NCI-H226 (cell line): ENCODE data around the gene GNG2.

ENCODE experiments used
- DNase-seq: peaks from one replicate; pipeline ENCODE4 v3.0.0-alpha.2; 2015

Gene GNG2

DNA sequence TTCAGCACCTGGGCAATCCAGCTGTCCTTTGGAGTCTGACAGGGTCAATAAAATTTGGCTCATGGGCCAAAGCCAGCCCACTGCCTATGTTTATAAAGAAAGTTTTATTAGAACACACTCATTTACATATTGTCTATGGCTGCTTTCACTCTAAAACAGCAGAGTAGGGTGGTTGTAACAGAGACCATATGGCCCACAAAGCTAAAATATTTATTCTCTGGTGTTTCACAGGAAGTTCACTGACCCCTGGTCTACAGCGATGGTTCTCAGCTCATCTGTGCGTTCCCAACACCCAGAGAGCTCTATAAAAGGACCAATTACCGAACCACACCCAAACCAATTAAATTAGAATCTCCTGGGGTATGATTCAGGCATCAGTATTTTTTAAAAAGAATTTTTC lies 91.2 kb downstream of the GNG2 start:
- DNase-seq, result no peak

DNA sequence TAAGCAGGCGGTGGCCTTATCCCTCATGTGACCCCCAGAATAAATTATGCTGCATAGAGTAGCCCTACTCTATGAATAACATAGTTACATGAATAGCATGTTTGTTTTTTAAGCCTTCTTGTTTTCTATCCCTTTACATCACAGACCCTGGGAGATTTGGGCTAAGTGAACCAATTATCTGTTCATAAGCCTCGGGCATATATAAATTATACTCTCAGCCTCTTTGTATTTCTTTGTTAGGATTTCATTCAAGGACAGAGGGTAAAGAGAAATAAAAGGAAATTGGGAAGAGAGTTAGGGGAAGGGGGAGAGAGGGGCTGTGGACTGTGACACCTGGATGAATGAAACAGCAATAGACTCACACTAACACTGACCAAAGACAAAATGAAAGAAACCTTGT lies 93.6 kb downstream of the GNG2 start:
- no peak for DNase-seq

DNA sequence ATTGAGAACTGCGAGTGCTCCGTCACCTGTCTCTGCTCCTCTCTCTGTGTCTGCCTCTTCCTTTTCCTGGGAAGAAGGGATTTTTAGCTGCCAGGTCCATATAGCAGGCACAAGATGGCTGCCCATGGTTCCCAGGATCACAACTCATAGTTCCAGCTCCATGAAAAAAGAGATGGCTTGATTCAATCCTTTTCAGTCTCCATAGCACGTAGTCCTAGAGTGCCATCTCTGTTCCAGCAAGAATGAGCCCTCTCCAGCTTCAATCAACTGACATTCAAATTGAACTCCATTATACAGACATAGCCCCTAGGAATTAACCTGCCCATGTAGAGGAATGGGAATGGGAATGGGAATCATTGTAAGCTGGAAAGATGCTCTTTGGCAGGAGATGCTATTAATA lies 94.2 kb downstream of the GNG2 start:
- no peak for DNase-seq

DNA sequence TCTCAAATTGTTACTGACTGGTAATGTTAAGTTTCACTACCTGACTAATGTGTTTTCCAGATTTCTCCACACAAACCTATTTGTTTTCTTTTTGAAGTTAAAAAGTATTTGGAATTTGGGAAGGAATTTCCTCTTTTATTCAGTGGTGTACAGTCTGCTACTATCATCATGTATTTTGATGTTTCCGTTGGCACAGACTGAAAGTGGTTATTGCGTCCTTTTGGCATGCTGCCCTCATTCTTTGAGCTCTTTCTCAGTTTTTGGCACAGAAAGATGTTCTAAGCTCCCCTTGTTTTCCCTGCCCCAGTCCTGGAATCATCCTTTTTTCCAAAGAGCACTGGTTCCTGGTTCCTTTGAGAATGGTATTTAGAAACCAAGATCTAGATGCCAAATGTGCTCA lies 97.5 kb downstream of the GNG2 start:
- peak; percentile 72 for DNase-seq

DNA sequence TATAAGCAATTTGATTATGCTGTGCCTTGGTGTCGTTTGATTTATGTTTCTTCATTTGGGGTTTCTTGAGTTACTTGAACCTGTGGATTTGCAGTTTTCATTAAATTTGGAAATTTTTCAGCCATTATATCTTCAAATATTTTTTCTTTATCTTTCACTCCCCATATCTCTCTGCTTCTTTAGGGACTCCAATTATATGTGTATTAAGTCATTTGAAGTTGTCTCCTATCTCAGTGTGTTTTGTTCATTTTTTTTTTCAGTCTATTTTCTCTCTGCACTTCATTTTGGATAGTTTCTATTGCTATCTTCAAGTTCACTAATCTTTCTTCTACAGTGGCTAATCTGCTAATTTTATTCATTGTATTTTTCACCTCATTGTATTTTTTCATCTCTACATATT lies 99.5 kb downstream of the GNG2 start:
- no peak for DNase-seq

DNA sequence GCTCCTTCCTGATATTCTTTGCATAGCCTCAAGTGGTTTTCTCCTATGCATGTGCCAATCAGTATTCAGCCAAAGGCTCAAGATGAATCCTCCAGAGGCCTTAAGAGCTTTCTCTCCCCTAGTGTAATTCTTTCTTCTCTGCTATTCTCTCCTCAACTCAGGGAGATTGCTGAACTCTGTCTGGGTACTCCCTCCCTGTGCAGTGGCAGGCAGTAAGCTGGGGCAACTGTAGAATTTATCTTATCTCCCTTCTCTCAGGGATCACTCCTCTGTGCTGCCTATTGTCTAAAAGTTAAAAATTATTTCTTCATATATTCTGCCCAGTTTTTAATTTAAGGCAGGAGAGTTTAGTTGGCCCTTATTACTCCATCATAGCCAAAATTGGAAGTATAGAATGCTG lies 100.5 kb downstream of the GNG2 start:
- DNase-seq, result no peak

DNA sequence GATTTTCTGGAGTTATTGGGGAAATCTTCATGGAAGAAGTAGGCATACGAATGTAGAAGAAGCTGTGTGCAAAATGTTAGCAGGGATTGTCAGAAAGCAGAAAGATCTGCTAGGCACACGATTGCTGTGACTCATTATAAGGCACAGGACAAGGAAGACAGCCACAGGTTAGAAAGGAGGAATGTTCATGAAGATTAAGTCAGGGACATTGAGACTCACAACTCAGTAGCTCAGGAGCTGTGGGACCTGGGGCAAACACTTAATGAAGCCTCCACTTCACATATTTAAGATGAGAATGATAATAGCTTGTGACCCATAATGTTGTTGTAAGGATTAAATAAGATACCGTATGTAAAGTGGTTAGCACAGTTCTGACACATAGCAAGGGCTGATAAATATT lies 102.3 kb downstream of the GNG2 start:
- no peak for DNase-seq

DNA sequence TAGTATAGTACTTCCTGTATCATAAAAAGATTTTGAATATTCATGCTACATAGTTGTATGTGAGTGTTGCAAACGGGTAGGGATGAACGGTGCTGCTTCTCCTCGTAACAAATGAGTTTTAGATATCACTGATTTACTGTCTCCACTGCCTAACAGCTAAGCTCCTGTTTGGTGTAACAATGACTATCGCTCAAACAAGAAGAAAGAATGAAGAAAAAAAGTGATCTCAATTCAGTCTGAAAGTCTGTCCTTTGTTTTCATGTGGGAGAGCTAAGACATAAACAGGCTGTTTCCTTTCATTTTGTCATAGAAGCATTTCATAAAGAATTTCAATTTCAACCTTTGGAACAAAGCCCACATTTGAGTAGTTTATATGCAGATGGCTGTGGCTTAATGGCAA lies 102.9 kb downstream of the GNG2 start:
- DNase-seq, result no peak

DNA sequence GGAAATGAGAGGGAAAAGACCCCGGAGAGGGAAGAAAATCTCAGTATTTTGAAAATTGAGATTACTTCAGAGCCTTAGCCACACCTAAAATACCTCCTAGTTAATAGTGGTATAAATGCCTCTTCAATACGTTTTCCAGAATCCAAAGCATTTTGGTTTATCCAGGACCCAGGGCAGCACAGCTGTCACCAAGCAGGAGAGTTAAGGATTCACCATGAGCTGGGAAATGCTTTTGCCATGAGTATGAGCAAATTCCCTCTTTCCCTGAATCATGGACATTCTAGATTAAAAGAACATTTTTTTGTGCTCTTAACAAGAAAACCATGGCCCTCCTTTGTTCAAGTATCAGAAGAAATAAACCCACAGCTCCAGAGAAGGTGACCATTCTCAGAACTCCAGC lies 107.1 kb downstream of the GNG2 start:
- no peak for DNase-seq

DNA sequence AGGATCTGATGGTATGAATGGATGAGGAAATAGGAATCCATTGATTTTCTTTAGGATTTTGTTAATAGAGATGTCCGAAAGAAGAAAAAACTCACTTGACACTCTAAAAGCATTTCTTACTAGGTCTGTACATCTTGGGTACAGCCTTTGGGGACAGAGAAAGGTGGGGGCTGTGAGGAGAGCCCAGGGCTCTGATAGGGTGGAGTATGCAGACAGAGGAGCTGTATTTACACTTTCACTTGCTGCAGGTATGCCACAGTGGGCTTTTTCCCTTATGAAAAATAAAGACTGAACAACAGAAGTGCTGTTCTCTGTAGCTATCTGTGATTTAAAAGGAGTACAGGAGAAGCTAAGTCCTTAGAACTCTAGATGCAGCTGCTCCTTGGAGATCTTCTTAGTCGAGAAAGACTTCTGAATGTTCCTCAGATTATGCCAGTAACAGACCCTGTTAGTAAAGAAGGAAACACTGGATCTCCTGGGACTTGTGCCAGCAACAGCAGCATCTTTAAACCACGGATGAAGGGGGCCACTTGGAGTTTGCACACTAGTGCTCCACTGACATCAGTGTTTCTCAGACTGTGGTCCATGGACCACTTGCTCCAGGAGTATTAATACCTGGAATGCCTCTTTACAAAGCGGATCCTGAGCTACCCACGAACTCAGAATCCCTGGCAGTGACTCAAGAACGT lies 109.6 kb downstream of the GNG2 start:
- no peak for DNase-seq

DNA sequence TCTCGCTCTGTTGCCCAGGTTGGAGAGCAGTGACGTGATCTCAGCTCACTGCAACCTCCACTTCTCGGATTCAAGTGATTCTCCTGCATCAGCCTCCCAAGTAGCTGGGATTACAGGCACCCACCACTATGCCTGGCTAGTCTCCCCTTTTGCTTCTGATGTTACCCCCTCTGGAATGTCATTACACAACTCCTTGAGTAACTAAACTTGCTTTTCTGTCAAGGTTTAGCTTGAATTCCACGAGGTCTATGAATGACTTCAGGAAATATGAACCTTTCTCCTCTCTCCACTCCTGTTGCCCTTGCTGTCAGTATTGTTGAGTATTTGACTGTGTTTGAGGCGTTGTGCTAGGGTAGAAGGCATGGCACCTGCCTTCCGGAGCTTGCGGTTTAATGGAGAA lies 112.2 kb downstream of the GNG2 start:
- no peak for DNase-seq

DNA sequence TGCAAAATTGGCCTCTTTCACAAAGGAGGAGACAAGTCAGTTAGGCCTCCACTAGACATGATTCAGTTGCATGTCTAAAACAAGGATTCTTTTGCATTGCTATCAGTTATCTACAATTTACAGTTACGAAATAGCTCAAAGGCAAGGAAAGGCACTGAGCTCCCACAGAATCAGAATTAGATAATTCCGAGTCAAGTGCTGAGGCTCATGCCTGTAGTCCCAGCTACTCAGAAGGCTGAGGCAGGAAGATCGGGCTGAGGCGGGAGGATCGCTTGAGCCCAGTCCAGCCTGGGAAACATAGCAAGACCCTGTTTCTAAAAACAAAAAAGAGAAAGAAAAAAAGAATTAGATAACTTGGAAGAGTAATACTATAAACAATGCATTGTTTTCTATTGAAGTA lies 116.7 kb downstream of the GNG2 start:
- DNase-seq, result peak; percentile 82

DNA sequence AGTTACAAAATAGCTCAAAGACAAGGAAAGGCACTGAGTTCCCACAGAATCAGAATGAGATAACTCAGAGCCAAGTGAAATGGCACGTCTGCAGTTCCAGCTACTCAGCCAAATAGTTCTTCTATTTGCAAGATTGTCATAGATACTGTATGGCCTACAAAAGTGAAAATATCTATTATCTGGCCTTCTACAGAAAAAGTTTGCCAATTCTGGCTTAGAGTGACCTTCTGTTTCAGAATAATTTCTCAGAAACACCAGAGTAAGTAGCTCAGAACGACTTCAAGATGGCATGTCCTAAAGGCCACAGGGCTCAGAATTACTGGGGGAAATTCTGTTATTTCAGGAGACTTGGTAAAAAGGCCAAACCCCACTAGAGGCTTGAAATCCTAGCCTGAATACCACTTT lies 118.3 kb downstream of the GNG2 start:
- no peak for DNase-seq

DNA sequence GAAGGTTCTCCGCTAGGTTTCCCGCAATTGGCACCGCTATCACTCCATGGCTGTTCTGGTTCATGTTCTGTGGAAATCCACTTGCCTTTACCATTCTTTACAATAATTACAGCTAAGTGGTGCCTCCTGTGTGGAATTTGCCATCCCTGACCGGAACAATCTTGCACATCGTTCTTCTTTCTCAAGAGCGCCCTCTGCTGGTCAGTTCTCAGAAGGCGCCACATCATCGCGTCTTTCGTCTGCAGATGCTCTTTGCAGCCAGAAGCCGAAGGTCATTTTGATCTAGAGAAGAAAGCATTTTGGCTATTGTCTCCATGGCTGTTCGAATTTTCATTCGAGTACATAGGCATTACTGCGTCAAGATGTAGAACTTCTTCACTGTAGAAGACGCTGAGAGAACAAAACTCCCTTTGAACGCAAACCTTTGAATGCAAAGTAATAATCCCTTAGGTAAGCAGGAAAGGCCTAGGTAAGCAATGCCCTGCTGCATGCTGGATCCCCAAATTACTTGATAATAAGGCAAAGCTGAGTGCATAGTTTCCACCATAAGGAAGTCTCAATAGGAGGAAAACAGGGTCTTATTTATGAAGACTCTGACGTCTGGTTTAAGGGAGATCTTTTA lies 118.8 kb downstream of the GNG2 start:
- peak; percentile 59 for DNase-seq

DNA sequence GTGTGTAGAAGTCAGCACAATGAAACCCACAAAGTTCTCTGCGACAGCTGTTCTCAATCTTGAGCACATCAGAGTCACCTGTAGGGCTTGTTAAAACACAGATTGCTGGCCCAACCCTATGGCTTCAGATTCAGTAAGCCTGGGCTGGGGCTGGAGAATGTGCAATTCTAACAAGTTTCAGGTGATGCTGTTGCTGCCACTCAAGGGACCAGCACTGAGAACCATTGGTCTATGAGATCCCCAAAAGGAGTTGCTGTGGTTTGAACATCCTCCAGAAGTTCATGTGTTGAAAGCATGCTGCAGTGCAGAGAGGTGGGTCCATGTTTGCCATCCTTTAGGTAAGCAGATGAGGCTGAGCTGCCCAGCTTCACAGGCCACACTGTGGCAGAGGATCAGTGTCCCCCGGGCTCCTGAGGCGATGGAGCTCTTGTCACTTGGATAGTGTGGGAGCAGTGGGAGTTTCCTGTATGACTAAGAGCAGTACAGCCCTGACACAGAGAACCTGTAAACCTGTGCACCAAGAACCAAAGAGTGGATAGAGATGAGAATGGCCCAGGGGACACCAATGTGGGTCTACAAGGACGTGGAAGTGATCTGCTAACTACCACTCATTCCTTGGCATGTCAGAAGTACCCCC lies 120.9 kb downstream of the GNG2 start:
- DNase-seq, result no peak

DNA sequence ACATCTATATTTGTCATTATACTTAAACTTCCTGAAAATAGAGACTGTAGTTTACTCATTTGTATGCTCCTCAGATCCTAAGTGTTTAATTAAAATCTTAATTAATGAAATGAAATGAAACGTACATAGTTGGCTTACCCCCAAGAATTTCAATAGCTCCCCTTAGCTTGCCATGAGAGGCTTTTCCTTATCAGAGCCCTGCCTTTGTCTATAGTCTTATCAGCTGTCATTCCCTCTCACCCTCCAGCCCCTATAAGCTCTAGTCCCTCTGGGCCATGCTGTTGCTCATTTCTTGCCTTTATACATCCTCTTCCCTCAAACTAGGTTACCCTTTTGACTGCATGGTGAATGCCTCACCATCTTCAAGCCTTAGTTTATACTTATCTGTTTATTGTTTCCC lies 127.8 kb downstream of the GNG2 start:
- no peak for DNase-seq

DNA sequence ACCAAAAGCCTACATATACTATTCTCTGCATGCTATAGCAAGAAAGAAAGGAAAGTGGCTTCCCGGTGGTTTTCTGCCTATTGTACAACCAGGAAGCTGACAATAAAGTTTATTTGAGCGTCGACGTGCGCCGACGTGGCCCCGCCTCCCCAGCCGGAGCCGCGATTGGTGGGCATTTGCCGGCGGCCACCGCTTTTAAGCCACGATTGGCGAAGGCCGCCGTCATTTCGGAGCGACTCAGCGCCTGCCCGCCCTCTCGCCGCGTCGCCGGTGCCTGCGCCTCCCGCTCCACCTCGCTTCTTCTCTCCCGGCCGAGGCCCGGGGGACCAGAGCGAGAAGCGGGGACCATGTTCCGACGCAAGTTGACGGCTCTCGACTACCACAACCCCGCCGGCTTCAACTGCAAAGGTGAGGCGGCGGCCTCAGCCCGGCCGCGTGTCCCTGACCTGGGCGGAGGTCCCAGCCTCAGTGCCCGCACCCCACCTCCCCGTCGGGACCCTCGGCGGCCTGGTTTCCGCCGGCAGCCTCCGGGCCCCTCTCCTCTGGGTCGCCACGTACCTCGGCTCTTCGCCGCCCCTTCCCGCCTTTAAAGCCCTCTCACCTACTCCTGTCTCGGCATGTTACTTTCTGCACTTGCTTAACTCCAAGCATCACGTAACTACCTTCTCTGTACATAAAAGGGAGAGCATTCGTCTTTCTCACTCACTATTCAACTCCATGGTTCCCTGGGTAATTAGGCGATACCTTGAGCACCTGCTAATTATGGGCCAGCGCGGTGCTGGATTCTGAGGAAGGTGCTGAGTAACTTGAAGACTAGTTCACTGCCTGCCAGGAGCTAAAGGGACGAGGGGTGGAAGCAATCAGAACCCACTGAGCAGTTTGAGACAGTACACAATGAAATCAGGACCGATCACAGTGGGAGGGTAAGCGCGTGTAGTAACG lies 129.2 kb downstream of the GNG2 start, which contains the start of gene RTRAF:
Gene RTRAF (plus strand): TSS at position 254 of the 942 bp plus-strand sequence. CDS start 94 bp downstream, at position 348.
- DNase-seq, result peak; percentile 84

DNA sequence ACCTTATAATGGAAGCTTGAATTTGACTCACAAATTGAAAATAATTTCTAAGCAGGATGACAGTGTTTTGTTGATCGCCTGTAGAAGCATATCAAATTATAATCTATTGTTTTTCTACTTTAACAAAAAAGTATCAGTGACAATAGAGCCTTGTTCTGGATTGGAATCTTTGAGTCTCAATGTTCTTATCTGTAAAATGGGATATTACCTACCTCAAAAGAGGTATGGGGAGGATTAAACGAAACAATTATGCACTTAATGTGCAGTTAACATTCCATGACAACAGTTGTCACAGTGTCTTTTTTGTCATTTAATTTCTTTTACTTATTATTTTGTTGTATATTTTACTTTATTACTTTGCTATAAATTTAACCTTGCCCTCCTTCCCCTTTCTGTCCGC lies 130.1 kb downstream of the GNG2 start:
- no peak for DNase-seq

DNA sequence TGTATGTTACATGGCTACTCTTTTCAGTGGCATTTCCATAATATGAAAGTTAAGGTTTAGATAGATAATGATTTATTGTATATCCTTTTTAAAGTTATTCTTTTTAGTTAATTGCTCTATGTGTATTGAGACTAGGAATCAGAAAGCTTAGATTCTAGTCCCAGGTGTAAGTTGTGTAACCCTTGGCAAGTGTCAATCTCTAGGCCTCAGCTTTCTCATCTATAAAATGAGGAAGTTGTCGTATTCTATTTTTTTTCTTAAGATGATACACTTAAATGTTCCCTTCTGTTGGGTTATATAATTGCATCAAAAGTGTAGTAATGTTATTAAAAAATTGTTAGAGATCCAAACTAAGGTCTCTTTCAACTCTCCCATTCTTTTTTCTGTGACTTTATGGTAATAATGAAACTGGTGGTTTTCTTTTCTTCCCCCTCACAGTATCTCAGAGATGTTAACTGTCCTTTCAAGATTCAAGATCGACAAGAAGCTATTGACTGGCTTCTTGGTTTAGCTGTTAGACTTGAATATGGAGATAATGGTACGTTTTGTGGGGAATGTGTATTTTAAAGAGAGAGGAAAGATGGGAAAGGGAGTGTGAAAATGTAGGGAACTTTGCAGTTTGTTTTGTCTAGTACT lies 133.0 kb downstream of the GNG2 start:
- DNase-seq, result no peak

DNA sequence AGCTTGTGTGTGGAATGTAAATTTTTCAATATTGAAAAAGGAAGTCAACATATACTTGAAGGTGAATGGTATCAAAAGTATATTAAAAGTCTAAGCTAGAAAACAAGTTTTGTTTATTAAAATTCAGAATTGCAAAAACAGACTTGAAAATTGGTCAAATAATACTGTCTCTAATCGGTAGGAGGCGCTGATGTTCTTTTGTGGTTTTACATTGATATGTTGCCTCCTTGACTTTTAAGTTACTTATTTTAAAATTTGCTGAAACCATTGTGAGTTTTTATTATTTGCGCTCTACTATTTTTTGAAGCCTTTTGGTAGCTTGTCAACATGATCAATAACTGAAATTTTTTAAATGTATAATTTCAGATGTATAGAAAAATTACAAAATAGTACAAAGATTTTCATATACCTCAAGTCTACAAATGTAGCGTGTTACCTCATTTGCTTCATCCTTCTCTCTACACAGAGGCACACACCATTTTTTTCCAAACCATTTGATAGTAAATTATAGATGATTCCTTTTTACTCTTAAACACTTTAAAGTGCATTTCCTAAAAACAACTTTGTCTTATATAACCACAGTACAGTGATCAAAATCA lies 135.8 kb downstream of the GNG2 start:
- DNase-seq, result no peak

DNA sequence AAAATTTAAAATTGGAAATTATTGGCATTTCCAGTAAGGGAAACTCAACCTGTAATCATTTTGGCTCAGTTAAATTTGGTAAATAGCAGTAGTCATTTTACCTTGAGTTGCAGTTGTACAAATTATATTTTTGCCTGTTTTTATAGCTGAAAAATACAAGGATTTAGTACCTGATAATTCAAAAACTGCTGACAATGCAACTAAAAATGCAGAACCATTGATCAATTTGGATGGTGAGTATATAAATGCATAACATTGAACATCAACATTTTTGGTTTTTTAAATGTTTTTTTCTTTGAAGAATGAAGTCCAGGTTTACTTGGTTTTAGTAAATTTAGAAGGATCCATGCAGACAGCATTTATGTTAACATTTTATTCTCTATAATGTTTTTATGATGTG lies 137.9 kb downstream of the GNG2 start:
- no peak for DNase-seq

DNA sequence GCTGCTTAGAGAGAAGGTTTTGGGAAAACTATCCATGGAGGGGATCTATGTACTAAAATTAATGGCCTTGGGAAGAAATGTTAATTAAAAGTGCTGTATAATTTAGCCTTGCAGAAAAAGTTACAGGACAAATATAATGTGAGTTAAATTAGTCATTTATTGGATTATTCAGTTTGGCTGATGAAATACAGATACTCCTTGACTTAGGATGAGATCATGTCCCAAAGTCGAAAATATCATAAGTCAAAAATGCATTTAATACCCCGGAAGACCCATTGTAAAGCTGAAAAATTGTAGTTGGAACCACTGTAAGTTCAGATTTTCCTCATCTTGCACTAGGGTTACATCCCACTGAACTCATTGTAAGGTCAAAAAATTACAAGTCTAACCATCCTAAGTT lies 138.7 kb downstream of the GNG2 start:
- no peak for DNase-seq
